Right hindlimb (tissue), 1 donor: ENCODE data around the gene MMP27.

ENCODE experiments used
- DNase-seq: peaks from one replicate; pipeline ENCODE4 v3.0.0-alpha.2; 2018

MMP27 gene

DNA sequence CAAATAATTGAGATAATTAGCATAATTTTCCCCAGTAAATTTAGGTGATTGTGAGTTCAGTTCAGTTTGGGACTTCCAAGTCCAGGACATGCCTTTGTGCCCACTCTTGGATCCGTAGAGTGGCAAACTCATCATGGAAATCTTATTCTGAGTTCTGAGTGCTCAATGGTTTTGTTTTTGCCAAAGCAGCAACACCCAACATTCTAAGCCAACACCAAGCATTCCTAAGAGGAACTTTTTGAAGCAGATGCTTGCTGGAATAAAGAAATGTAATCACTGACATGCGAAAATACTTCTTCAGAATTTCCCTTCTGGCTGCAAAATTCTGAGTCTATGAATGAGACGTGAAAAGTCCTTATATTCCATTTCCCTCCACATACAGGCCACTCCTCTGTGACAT is 10.4 kb downstream of the MMP27 start:
- no peak for DNase-seq

DNA sequence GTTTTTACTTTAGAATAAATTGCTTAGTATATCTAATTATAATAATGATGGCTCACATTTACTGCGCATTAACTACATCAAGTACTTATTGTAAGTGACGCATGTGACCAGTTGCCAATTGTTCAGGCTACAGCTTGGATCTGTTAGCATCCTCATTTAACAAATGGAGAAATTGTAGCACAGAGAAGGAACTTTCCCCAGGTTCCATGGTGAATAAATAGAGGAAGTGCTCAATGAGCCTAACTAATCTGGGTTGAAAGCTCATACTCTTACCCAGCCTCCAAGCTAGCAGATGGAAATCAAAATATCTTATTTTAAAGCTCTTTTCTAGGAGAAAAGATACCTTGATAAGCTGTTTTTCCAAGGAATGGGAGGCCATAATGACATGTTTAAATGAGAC is 19.8 kb downstream of the MMP27 start:
- DNase-seq, result no peak

DNA sequence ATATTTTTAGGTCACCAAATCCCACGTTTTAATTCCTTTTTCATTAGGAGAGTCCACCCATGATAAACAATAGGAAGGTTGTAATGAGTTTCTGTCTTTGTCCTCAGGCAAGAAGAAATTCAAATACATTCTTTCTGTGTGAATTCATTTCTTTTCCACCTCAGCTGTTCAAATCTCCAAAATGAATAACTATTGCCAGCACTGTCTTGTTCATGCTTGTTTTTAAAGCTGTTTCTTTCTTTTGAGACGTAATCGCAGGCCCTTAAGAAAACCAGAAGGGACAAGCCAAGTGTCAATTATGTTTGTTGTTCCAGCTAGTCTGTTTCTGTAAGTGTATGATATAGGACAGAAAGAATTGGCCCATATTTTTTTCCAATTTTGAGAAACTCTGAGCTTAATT is 20.2 kb downstream of the MMP27 start:
- DNase-seq, result no peak

DNA sequence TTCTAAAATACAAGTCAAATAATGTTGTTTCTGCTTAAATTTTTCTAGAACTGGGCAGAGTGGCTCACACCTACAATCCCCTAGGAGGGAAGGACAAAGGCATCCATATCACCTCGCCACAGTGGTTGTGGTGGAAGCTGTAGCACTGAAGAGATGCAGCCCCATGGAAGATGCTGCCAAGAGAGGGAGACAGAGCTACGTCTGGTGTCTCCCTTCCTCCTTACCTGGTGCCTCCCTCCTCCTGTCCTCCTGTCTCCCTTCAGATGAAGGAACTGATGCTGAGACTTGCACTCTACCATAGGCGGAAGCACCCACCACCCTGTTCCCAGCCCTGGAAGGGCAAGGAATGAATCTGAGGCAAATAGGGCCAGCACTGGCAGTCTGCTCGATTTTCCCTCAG is 22.3 kb downstream of the MMP27 start:
- no peak for DNase-seq

DNA sequence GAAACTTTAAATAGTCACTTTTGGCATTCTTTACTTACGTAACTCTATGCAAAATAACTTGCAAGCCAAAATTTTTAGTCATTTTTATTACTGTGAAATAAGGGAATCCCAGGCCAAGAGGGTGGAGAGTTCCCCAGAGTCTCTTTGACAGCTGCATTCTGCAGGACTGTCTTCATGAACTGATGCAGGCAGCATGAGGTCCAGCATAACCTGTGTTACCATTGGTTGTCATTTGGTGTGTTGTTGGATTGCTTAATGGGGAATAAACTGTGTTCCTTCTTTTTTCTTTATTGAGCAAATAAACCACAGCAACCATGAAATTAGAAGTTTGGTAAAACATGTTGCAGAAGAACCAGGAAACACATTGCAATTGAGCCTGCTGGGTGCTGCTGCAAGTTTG is 24.6 kb downstream of the MMP27 start:
- no peak for DNase-seq

DNA sequence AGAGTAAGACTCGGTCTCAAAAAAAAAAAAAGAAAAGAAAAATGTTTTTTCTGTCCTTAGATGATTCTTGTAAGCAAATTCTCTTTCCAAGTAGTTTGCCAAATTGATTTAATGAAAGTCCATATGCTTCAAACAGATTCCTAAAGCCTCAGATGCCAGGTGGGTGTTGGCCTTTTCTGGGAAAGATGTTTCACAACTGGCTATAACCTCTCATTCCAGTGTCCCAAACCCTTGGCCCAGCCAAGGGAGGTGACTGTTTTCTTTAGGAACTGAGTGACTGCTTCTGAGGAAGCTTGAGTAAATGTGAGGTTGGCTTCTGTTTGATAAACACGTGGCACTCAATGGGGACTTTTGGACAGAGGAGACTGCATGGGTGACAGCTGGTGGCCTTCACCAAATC is 27.5 kb downstream of the MMP27 start:
- no peak for DNase-seq

DNA sequence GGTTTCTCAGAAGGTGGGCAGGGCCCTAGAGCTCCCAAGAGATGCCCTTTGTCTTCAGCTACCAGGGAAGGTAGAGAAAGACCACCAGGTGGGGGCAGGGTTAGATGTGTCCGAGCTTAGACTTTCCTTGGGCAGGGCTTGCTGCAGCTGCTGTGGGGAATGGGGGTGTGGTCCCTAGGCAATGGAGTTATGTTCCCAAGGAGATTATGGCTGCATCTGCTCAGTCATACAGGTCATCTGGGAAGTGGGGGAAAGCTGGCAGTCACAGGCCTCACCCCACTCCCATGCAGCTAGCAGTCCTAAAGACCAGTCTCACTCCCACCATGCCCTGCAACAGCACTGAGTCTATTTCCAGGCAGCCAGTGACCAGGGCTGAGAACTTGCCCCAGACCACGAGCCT is 29.5 kb downstream of the MMP27 start:
- no peak for DNase-seq

DNA sequence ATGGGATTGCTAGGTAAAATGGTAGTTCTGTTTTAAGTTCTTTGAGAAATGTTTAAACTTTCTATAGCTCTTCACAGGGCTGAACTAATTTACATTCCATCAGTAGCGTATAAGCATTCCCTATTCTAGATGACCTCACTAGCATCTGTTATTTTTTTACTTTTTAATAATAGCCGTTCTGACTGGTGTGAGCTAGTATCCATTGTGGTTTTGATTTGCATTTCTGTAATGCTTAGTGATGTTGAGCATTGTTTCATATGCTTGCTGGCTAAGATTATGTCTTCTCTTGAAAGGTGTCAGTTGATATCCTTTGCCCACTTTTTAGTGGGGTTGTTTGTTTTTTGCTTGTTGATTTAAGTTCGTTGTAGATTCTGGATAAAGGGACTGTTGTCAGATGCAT is 35.9 kb downstream of the MMP27 start:
- DNase-seq, result no peak

DNA sequence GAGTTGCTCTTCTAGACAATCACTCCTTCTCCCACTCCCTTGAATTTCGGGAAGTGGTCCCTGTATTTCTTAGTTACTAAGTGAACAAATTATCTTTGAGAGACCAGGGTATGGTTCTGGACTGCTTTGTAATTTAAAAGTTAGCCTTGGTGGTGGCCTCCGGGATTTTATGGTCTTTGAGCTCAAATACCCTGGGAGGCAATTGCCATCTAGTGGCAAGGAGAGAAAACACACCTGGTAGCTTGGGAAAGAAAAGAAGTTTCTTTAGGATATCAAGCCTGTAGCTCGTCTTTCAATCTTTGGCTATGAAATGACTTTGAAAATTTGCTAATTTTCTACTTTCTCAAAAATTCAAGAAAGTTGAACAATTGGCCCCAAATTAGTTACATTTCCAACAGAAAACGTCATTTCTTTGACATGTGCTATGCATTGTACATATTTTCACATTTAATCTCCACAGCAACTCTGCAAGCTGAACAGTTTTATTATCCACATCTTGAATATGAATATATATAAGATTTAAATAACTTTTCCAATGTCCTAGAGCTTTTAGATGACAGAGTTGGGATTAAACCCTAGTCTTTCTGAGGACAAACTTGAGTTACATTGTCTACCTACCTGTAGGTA is 39.1 kb downstream of the MMP27 start:
- DNase-seq, result no peak

DNA sequence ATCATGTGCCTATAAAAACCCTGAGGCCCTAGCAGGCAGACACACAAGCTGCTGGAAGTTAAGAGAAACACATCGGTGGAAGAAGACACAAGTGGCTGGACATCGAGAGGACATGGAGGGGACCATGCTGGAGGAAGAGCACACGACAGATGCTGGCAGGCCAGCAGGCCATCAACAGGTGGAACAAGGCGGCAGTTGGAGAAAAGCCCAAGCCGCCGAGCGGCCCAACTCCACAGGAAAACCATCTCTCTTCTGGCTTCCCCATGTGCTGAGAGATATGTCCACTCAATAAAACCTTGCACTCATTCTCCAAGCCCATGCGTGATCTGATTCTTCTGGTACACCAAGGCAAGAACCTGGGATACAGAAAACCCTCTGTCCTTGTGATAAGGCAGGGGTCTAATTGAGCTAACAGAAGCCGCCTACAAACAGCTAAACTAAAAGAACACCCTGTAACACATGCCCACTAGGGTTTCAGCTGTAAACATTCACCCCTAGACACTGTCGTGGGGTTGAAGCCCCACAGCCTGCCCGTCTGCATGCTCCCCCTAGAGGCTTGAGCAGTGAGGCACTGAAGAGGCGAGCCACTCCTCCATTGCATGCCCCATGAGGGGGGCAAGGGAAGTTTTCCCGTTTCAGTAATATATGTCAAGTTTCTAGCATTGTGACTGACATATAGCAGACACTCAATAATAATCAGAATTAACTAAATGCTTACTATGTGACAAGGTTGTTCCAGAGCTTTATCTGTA is 41.4 kb downstream of the MMP27 start:
- no peak for DNase-seq

DNA sequence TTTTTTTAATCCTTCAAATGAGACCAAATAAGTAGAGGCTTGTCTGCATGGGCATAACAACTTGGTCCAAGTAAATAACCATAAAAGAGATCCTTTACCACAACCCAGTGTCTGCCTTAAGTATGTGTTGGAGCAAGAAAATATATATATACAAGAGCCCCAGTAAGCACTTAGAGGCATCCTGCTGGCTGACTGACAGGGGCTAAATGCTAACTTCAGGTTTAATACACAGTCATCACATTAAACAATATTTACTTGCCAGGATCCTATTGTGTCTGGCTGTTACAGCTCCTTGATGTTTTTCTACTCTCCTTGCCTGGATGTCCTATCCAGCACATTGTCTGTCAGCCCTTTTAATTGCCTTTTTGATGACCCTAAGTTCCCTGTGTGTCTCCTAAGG is 43.0 kb downstream of the MMP27 start:
- no peak for DNase-seq

DNA sequence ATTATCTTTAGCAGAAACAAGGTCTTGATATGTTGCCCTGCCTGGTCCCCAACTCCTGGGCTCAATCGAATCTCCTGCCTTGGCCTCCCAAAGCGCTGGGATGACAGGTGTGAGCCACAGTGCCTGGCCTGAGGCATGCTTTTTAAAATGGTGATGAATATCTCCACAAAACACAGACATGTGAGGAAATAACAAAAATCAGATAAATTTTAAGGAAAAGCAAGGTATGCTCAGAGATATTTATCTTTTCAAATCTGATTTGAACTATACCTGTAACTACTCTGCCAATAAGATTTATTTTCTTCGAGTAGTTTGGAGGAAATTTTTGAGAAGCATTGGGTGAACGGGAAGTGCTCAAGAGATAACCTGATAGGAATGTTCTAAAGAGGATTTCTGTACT is 44.5 kb downstream of the MMP27 start:
- no peak for DNase-seq

DNA sequence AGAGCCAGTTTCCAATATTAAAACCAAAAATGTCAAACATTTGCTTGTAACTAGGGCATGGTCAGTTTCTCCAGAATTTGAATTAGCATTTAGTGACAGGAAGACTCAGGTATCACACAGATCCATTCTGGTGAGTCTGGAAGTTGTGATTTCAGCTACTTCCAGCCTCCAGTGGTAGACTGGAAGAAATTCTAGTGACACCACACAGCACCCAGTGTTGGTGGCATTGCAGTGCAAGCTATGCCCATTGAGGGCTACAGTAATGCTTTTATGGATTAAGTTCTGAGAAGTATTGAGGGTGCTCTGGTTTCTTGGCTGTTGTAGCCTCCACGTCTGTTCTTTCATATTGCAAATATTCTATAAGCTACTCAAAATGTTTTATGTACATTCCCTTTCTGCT is 49.0 kb downstream of the MMP27 start:
- no peak for DNase-seq

DNA sequence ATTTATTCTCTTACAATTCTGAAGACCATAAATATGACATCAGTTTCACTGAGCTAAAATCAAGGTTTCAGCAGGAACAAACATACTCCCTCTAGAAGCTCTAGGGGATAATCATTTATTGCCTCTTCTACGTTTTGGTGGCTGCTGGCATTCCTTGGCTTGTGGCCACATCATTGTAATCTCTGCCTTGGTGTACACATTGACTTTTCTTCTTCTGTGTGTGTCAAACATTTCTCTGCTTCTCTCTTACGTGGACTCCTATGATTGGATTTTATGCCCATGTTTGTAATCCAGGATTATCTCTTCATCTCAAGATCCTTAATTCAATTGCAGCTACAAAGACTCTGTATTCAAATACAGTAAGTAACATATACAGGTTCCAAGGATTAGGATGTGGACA is 50.0 kb downstream of the MMP27 start:
- DNase-seq, result no peak

DNA sequence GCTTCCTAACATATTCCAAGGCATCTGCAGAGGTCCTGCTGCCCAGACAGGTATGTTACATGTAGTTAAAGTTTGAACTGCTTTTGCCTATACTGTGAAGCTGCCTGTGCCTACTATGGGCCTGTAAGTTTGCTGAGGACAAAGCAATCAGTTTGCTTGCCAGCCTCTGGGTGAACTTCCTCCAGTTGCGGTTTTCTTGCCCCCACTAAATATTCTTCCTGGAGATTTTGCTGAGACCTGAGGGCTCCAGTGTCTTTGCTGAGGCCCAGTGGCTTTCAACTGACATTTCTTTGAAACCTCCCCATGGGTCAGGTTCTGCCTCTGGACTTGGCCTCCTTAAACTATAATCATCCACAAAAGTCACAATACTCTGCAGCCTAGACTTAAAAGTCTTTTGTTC is 50.8 kb downstream of the MMP27 start:
- no peak for DNase-seq

DNA sequence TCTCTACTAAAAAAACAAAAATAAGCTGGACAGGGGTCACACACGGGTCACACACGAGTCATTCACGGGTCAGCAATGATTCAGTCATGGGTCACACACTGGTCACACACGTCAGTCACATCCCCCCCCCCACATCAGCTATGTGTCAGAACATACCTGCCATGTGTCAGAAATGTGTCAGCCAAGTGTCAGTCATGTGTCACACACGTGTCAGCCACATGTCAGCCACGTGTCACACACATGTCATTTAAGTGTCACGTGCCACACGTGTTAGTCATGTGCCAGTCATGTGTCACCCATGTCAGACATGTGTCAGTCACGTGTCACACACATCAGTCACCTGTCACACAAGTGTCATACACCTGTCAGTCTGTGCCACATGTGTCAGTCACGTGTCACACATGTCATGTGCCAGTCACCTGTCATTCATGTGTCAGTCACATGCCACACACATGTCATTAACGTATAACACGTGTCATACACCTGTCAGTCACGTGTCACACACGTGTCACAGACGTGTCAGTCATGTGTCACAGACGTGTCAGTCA is 51.8 kb downstream of the MMP27 start:
- DNase-seq, result no peak

DNA sequence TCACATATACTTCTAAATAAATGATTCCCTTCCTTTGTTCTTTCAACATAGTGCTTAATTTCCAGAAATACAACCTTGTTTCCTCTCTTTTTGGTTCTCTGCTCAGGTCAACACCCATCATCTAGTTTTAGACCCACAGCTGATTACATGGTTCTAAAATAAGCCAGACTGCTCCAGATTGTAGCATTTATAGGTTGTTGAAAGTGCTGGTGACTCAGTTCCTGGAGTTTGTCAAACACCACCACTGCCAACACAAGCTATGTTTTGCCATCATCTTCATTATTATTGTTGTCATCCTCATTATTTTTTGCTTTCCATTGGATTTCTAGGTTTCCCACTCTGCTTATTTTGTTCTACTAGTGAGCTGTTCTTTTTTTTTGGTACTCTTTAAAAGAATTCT is 58.1 kb downstream of the MMP27 start:
- no peak for DNase-seq

DNA sequence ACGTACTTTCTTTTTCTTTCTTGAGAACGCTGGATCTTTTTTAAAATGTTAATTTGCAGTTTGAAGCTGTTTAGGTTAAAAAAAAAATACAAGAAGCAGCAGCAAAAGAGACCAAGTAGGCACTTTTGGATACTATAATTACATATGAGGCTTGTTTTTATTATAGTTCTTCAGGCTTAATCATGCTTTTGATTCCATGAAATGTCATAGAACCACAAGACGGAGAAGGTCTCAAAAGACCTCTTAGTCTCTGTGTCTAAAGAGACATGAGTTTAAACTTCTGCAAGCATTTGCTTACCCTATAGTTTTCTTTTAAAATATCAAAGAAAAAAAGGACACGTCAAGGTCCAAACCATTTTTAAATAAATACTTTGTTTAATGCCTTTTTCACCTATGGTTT is 61.6 kb downstream of the MMP27 start:
- no peak for DNase-seq
